ENCODE data around the gene TBL1X. TPM values are rescaled to one million over a fixed set of nuclear protein-coding genes. Genes with fewer than 3 reads are reported as not detected.

TBL1X gene
- total RNA-seq, 2 experiments from 2014 or later, result 16.1 to 35.7 TPM

DNA sequence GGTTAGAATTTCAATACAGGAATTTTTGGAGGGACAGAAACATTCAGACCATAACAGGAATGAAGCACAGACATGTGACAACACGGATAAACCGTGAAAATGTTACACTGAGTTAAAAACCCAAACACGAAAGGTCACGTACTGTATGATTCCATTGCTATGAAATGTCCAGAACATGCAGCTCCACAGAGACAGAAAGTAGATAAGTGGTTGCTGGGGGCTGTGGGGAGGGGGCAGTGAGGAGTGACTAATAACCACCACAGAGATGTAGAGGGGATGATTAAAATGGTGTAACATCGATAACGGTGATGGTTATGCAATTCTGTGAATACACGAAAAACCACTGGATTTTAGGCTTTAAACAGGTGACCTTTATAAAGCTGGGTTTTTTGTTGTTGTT is 292.5 kb downstream of the TBL1X start:
- no TSS peak for BruUV-seq (replicated peaks)
- Histone ChIP-seq H2AFZ (ENCODE audit: low read length) (no peak overlapping the region), H3K9me3 (ENCODE audit: low read length) (no peaks in the 10 kb centered on the region), H3K27ac (ENCODE audit: low read depth, low read length, poor library complexity, severe bottlenecking) (no peak overlapping the region), H3K4me3 (ENCODE audit: low read depth, low read length, poor library complexity, severe bottlenecking) (no peak overlapping the region), H3K4me1 (ENCODE audit: insufficient read depth, low read length, poor library complexity, severe bottlenecking) (no peaks in the 10 kb centered on the region), H3K9me2 (ENCODE audit: insufficient read depth, low read length) (no peaks in the 10 kb centered on the region), H3K36me3 (ENCODE audit: insufficient read depth, low read length) (no peaks in the 10 kb centered on the region), H4K20me1 (ENCODE audit: insufficient read depth, low read length) (no peaks in the 10 kb centered on the region), H3K79me2 (ENCODE audit: insufficient read depth, low read depth, low read length) (no peaks in the 10 kb centered on the region), H3K4me2 (ENCODE audit: low read length) (no peak overlapping the region)
- no peak for DNase-seq (ENCODE audit: low spot score)
- intact Hi-C loops (cut with micrococcal nuclease; ENCODE audit: unreplicated experiment), result no loop called here
- CTCF ChIA-PET (ENCODE audit: unreplicated experiment), result no interaction called here
- no peak for TF ChIP-seq EZH2phosphoT487 (IDR thresholded peaks at IDR 0.05; ENCODE audit: borderline replicate concordance, low read depth, low read length)
- TF ChIP-seq, protein P1, sequence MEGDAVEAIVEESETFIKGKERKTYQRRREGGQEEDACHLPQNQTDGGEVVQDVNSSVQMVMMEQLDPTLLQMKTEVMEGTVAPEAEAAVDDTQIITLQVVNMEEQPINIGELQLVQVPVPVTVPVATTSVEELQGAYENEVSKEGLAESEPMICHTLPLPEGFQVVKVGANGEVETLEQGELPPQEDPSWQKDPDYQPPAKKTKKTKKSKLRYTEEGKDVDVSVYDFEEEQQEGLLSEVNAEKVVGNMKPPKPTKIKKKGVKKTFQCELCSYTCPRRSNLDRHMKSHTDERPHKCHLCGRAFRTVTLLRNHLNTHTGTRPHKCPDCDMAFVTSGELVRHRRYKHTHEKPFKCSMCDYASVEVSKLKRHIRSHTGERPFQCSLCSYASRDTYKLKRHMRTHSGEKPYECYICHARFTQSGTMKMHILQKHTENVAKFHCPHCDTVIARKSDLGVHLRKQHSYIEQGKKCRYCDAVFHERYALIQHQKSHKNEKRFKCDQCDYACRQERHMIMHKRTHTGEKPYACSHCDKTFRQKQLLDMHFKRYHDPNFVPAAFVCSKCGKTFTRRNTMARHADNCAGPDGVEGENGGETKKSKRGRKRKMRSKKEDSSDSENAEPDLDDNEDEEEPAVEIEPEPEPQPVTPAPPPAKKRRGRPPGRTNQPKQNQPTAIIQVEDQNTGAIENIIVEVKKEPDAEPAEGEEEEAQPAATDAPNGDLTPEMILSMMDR (conservative IDR thresholded peaks at IDR 0.05; ENCODE audit: low read length), result no peak
- POLR2A ChIA-PET, result no interaction called here

DNA sequence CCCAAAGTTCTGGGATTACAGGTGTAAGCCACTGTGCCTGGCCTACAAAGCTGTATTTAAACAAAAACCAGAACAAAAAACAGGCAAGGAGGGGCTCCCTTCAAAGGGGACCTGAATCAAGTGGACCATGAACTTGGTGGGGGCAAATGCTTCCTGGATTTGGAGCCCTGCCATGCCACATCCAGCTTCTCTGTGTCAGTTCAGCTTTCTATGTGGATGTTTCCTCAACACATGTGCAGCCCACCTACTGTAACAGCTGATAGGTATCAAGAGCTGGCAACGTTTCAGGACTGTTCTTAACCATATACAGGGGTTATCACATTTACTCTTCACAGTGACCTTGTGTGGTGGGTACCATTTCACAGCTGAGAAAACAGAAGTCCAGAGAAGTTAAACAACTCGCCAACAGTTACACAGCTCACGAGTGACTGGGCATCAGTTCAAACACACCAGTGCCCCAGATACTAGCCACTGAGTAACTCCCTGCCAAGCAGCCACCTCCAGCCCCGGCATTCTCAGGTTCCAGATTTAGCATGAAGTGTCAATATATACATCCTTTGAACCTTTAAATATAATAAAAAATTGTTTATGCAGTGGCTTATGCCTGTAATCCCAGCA is 293.3 kb downstream of the TBL1X start:
- Histone ChIP-seq H3K9me3 (ENCODE audit: low read length) (no peaks in the 10 kb centered on the region), H3K79me2 (ENCODE audit: insufficient read depth, low read depth, low read length) (no peaks in the 10 kb centered on the region), H3K4me1 (ENCODE audit: insufficient read depth, low read length, poor library complexity, severe bottlenecking) (no peaks in the 10 kb centered on the region), H4K20me1 (ENCODE audit: insufficient read depth, low read length) (no peaks in the 10 kb centered on the region), H3K27ac (ENCODE audit: low read depth, low read length, poor library complexity, severe bottlenecking) (no peak overlapping the region), H3K4me3 (ENCODE audit: low read depth, low read length, poor library complexity, severe bottlenecking) (no peak overlapping the region), H3K9me2 (ENCODE audit: insufficient read depth, low read length) (no peaks in the 10 kb centered on the region), H2AFZ (ENCODE audit: low read length) (no peak overlapping the region), H3K4me2 (ENCODE audit: low read length) (no peak overlapping the region), H3K36me3 (ENCODE audit: insufficient read depth, low read length) (no peaks in the 10 kb centered on the region)
- intact Hi-C loops (cut with micrococcal nuclease; ENCODE audit: unreplicated experiment), result no loop called here
- no peak for TF ChIP-seq EZH2phosphoT487 (IDR thresholded peaks at IDR 0.05; ENCODE audit: borderline replicate concordance, low read depth, low read length)
- TF ChIP-seq, protein P1 (conservative IDR thresholded peaks at IDR 0.05; ENCODE audit: low read length), result no peak
- DNase-seq (ENCODE audit: low spot score), result no peak
- CTCF ChIA-PET (ENCODE audit: unreplicated experiment), result no interaction called here
- POLR2A ChIA-PET, result no interaction called here
- BruUV-seq (replicated peaks), result no TSS peak

DNA sequence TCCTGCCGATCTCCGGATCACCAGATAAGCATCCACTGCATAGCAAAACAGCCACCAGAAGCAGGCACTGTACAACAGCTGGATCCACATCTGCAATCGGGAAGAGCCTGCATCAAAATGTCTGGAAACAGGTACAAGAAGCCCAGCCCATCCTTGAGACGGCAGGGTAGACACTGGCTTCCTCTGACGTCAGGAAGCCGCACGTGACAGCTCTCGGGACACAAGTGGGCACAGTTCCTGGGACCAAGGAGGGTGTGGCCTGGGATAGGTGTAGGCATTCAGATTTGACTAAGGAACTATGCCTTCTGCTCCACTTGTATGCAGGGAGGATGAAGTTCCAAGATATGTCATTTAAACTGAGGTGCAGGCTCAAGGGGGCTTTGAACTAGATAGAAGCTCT is 294.5 kb downstream of the TBL1X start:
- no TSS peak for BruUV-seq (replicated peaks)
- ChIA-PET CTCF (ENCODE audit: unreplicated experiment) (no interaction called here), POLR2A (no interaction called here)
- H2AFZ ChIP-seq (ENCODE audit: low read length), result no peak overlapping the region
- no peak for TF ChIP-seq EZH2phosphoT487 (IDR thresholded peaks at IDR 0.05; ENCODE audit: borderline replicate concordance, low read depth, low read length)
- no peaks in the 10 kb centered on the region for H3K9me3 ChIP-seq (ENCODE audit: low read length)
- H3K36me3 ChIP-seq (ENCODE audit: insufficient read depth, low read length), result no peaks in the 10 kb centered on the region
- H3K4me1 ChIP-seq (ENCODE audit: insufficient read depth, low read length, poor library complexity, severe bottlenecking), result no peaks in the 10 kb centered on the region
- H4K20me1 ChIP-seq (ENCODE audit: insufficient read depth, low read length), result no peaks in the 10 kb centered on the region
- intact Hi-C loops (cut with micrococcal nuclease; ENCODE audit: unreplicated experiment), result no loop called here
- H3K9me2 ChIP-seq (ENCODE audit: insufficient read depth, low read length), result no peaks in the 10 kb centered on the region
- H3K4me2 ChIP-seq (ENCODE audit: low read length), result no peak overlapping the region
- H3K4me3 ChIP-seq (ENCODE audit: low read depth, low read length, poor library complexity, severe bottlenecking), result no peak overlapping the region
- no peak for DNase-seq (ENCODE audit: low spot score)
- H3K79me2 ChIP-seq (ENCODE audit: insufficient read depth, low read depth, low read length), result no peaks in the 10 kb centered on the region
- no peak overlapping the region for H3K27ac ChIP-seq (ENCODE audit: low read depth, low read length, poor library complexity, severe bottlenecking)

Measured in OCI-LY7 (cell line).